ENCODE results near the gene COMTD1.

DNA sequence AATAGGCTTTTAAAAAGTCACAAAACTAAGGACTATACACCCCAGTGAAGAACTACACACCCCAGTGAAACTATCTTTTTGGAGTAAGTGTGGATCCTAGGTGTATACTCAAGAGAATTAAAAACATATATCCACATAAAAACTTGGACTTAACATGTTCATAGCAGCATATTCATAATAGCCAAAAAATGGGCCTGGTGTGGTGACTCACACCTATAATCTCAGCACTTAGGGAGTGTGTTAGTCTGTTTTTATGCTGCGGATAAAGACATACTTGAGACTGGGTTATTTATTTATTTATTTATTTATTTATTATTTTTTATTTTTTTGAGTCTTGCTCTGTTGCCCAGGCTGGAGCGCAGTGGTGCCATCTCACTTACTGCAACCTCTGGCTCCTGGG lies 19.0 kb upstream of the COMTD1 start:
- TF ChIP-seq, protein P1, sequence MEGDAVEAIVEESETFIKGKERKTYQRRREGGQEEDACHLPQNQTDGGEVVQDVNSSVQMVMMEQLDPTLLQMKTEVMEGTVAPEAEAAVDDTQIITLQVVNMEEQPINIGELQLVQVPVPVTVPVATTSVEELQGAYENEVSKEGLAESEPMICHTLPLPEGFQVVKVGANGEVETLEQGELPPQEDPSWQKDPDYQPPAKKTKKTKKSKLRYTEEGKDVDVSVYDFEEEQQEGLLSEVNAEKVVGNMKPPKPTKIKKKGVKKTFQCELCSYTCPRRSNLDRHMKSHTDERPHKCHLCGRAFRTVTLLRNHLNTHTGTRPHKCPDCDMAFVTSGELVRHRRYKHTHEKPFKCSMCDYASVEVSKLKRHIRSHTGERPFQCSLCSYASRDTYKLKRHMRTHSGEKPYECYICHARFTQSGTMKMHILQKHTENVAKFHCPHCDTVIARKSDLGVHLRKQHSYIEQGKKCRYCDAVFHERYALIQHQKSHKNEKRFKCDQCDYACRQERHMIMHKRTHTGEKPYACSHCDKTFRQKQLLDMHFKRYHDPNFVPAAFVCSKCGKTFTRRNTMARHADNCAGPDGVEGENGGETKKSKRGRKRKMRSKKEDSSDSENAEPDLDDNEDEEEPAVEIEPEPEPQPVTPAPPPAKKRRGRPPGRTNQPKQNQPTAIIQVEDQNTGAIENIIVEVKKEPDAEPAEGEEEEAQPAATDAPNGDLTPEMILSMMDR (IDR thresholded peaks at IDR 0.05; ENCODE audit: insufficient read depth, low read depth, low read length), result no peak
- no peak for TF ChIP-seq EZH2 (IDR thresholded peaks at IDR 0.05; ENCODE audit: insufficient read depth, low read length)
